ENCODE data around the gene UBXN6. TPM values are rescaled to one million over a fixed set of nuclear protein-coding genes. Genes with fewer than 3 reads are reported as not detected.

Gene UBXN6
- total RNA-seq, 1 donor from 2014 or later, result 113 TPM

- DNase-seq (no peak), ATAC-seq (no peak)
- intact Hi-C loops (cut with DNase I), result no loop called here
- no peak overlapping the region for H3K27ac ChIP-seq
- no peaks in the 10 kb centered on the region for H3K27me3 ChIP-seq
- H3K4me1 ChIP-seq, result no peaks in the 10 kb centered on the region
- H3K4me3 ChIP-seq, result no peak overlapping the region
- peaks cover 68% of the 10 kb centered on the region for H3K36me3 ChIP-seq
- no peaks in the 10 kb centered on the region for H3K9me3 ChIP-seq
- no peak for TF ChIP-seq CTCF (IDR thresholded peaks at IDR 0.05)
Observed at GRCh38 chr19:4492337-4493103, 34.9 kb upstream of the UBXN6 start.

- Histone ChIP-seq H3K4me1 (no peaks in the 10 kb centered on the region), H3K36me3 (peaks cover 57% of the 10 kb centered on the region)
- TF ChIP-seq CTCF (IDR thresholded peaks at IDR 0.05), result no peak
Observed at GRCh38 chr19:4491446-4491845, 33.9 kb upstream of the UBXN6 start.

GRCh38 chr19:4488496-4488895 lies 30.9 kb upstream of the UBXN6 start:
- Histone ChIP-seq H3K27ac (no peak overlapping the region), H3K4me3 (no peak overlapping the region), H3K9me3 (no peaks in the 10 kb centered on the region), H3K4me1 (no peaks in the 10 kb centered on the region), H3K27me3 (no peaks in the 10 kb centered on the region), H3K36me3 (peaks cover 31% of the 10 kb centered on the region)
- DNase-seq (no peak), ATAC-seq (no peak)
- intact Hi-C loops (cut with DNase I), result no loop called here
- TF ChIP-seq CTCF (IDR thresholded peaks at IDR 0.05), result no peak

More at GRCh38 chr19:4491446-4491845, 33.9 kb upstream of the UBXN6 start:
- intact Hi-C loops (cut with DNase I), result no loop called here
- Histone ChIP-seq H3K9me3 (no peaks in the 10 kb centered on the region), H3K27me3 (no peaks in the 10 kb centered on the region), H3K27ac (no peak overlapping the region), H3K4me3 (no peak overlapping the region)
- ATAC-seq (no peak), DNase-seq (no peak)

- no peaks in the 10 kb centered on the region for H3K9me3 ChIP-seq
Observed at GRCh38 chr19:4487572-4487971, 30.0 kb upstream of the UBXN6 start.

GRCh38 chr19:4483385-4483784 lies 25.8 kb upstream of the UBXN6 start:
- H3K9me3 ChIP-seq, result no peaks in the 10 kb centered on the region
- ATAC-seq (peak; percentile 42), DNase-seq (no peak)
- no peaks in the 10 kb centered on the region for H3K4me1 ChIP-seq
- intact Hi-C loops (cut with DNase I), result no loop called here
- H3K36me3 ChIP-seq, result peaks cover 5% of the 10 kb centered on the region
- H3K4me3 ChIP-seq, result no peak overlapping the region
- TF ChIP-seq CTCF (IDR thresholded peaks at IDR 0.05), result no peak
- no peaks in the 10 kb centered on the region for H3K27me3 ChIP-seq
- H3K27ac ChIP-seq, result no peak overlapping the region

More at GRCh38 chr19:4487572-4487971, 30.0 kb upstream of the UBXN6 start:
- Histone ChIP-seq H3K27me3 (no peaks in the 10 kb centered on the region), H3K27ac (no peak overlapping the region), H3K4me1 (no peaks in the 10 kb centered on the region), H3K4me3 (no peak overlapping the region), H3K36me3 (peaks cover 28% of the 10 kb centered on the region)
- DNase-seq (no peak), ATAC-seq (no peak)
- TF ChIP-seq CTCF (IDR thresholded peaks at IDR 0.05), result no peak
- intact Hi-C loops (cut with DNase I), result no loop called here
